ENCODE results near the gene JCAD.

JCAD gene

DNA sequence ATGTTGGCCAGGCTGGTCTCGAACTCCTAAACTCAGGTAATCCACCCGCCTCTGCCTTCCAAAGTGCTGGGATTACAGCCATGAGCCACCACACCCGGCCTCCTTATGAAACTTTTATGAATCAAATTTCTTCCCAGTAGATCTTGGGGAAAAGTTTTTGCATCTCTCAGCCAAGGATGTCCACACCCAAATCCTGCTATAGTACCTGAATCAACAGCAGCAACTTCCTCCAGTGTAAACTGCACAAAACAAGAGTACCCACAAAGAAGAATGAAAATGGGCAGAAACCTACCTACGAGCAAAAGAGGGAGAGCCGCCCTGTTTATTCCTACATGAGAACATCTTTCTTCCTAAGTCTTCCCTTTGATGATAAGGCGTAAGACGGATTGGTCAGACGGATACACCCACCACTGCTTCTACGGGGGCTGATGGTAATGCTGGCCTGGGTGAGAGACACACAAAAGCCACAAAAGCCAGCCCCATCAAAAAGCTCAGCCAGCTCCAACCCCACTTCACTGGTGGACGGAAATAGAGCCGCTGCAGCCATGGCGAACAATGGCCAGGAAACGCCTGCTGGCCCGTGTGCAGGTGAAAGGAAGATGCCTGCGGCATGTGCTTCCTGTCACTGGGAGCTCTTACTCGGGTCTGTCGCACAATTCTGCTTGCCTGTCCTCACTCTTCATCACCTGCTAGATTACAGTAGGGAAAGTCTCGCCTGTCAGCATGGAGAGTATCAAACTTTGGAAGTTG, 10.4 kb downstream of the JCAD start:
- DNase-seq (ENCODE audit: low spot score), result no peak
- TF ChIP-seq, protein P1, sequence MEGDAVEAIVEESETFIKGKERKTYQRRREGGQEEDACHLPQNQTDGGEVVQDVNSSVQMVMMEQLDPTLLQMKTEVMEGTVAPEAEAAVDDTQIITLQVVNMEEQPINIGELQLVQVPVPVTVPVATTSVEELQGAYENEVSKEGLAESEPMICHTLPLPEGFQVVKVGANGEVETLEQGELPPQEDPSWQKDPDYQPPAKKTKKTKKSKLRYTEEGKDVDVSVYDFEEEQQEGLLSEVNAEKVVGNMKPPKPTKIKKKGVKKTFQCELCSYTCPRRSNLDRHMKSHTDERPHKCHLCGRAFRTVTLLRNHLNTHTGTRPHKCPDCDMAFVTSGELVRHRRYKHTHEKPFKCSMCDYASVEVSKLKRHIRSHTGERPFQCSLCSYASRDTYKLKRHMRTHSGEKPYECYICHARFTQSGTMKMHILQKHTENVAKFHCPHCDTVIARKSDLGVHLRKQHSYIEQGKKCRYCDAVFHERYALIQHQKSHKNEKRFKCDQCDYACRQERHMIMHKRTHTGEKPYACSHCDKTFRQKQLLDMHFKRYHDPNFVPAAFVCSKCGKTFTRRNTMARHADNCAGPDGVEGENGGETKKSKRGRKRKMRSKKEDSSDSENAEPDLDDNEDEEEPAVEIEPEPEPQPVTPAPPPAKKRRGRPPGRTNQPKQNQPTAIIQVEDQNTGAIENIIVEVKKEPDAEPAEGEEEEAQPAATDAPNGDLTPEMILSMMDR (IDR thresholded peaks at IDR 0.05; ENCODE audit: borderline replicate concordance, control extremely low read depth, extremely low read depth, insufficient read depth, missing control alignments), result no peak
- in situ Hi-C loops (cut with MboI; ENCODE audit: low sequenced_read_pairs, unreplicated experiment), result no loop called here

DNA sequence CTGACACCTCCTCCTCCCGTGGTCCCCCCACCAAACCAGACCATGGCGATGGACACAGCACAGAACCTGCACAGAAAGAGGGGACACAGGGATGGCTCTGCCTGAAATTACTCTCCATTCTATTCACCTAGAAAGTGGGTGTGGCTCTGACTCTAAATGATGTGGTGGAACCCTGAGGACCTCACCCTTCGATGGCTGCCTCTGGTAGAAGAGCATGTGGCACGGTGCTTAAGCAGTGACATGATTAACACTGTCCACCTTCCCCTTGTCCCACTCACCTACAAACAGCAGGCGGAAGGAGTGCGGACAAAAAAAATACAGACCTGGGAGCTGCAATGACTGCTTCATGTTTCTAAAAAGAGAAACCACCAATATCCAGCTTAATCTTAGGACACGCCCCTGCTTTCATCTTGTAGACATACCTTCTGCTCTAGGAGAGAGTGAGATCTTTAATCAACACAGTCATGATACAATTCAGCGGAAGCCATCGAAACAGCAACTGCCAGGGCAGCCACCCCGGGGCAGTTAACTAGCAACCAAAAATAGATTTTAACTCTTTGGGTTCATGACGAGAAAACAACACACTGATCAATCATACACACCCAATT, 11.4 kb downstream of the JCAD start:
- TF ChIP-seq, protein P1 (IDR thresholded peaks at IDR 0.05; ENCODE audit: borderline replicate concordance, control extremely low read depth, extremely low read depth, insufficient read depth, missing control alignments), result no peak
- in situ Hi-C loops (cut with MboI; ENCODE audit: low sequenced_read_pairs, unreplicated experiment), result no loop called here
- no peak for DNase-seq (ENCODE audit: low spot score)

DNA sequence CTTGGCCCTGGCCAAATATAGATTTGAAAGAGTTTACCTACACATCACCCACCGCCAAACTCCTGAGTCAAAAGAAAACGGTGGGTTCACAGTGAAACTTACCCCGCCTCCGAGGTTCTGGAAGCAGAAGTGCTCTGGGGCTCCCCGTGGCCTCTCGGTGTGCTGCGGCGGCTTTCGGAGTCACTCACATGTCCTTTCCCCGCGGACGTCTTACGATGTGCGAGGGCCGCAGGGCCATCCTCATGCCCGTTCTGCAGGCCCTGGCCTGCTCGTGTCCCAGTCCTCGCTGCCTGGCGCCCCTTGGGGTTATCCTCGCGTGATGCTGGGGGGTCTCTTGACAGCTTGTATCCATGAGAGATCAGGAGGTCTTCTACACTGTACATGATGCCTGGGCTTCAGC, 12.0 kb downstream of the JCAD start:
- in situ Hi-C loops (cut with MboI; ENCODE audit: low sequenced_read_pairs, unreplicated experiment), result no loop called here

DNA sequence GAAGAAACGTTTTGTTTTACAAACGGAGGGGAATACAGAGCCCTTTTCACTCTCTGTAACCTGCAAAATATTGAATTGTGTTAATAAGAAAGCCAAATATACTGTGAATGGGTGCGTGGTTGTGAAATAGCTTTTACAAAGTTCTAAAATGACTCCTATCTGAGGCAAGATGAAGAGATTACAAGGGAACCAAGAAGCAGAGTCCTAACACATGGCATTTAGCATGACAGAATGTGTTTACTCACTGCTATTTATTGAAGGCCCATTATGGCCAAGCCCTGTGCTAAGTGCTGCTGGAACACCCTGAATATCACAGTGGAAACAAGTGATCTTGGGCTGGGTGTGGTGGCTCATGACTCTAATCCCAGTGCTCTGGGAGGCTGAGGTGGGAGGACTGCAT, 12.9 kb downstream of the JCAD start:
- no peak for DNase-seq (ENCODE audit: low spot score)
- TF ChIP-seq, protein P1 (IDR thresholded peaks at IDR 0.05; ENCODE audit: borderline replicate concordance, control extremely low read depth, extremely low read depth, insufficient read depth, missing control alignments), result no peak
- in situ Hi-C loops (cut with MboI; ENCODE audit: low sequenced_read_pairs, unreplicated experiment), result no loop called here

More for the DNA sequence above, 12.0 kb downstream of the JCAD start:
- no peak for DNase-seq (ENCODE audit: low spot score)
- TF ChIP-seq, protein P1 (IDR thresholded peaks at IDR 0.05; ENCODE audit: borderline replicate concordance, control extremely low read depth, extremely low read depth, insufficient read depth, missing control alignments), result no peak

DNA sequence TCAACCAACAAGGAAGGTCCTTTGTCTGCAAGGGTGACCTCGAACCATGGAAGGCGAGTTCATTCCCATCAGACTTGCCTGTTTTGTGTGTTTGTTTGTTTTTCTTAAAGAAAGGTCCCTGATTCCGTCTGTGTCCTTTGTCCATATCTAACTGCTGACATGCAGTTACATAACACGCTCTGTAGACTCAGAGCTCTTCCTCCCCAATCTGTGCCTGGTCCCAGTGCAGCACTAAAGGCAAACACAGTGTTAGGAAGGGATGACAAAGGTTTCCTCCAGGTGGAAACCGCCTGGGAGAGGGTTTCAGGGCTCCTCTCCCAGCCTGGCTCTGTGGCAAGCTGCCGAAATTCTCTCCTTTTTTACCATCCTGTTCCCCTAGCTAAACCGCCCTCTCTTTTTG, 13.4 kb downstream of the JCAD start:
- TF ChIP-seq, protein P1 (IDR thresholded peaks at IDR 0.05; ENCODE audit: borderline replicate concordance, control extremely low read depth, extremely low read depth, insufficient read depth, missing control alignments), result no peak

DNA sequence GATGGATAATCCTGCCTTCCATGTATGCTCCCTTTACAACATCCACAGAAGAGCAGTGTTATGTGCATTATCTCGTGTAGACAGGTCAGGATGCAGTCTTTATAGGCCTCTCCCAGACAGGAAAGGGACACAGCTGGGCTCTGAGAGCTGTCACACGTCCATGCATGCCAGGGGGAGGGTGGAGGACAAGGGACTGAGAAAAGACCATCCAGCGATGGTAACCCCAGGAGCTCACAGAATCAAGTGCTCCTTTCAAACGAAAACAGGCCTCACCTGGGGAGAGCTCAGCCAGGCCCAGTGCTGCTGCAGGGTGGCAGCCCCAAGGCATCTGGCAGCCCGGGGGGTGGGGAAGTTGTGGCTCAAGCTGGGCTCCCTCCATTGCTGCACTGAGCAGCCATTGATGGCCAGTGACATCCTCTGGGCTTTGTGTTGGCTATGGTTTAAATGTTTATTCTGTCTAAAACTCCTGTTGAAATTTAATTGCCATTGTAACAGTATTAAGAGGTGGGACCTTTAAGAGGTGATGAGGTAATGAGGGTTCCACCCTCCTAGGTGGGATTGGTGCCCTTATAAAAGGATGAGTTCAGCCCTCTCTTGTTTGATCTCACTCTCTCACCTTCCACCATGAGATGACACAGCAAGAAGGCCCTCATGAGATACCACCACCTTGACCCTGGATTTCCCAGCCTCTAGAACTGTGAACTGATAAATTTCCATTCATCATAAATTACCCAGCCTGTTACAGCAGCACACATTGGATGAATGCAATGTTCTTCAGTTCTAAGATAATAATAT, 15.7 kb downstream of the JCAD start:
- no peak for DNase-seq (ENCODE audit: low spot score)
- TF ChIP-seq, protein P1 (IDR thresholded peaks at IDR 0.05; ENCODE audit: borderline replicate concordance, control extremely low read depth, extremely low read depth, insufficient read depth, missing control alignments), result no peak
- in situ Hi-C loops (cut with MboI; ENCODE audit: low sequenced_read_pairs, unreplicated experiment), result no loop called here

More for the DNA sequence above, 13.4 kb downstream of the JCAD start:
- in situ Hi-C loops (cut with MboI; ENCODE audit: low sequenced_read_pairs, unreplicated experiment), result no loop called here
- no peak for DNase-seq (ENCODE audit: low spot score)

All from GM13976 (cell line).